ENCODE results near the gene NRG4. TPM values are rescaled to one million over a fixed set of nuclear protein-coding genes. Genes with fewer than 3 reads are reported as not detected.
"Not testable (repeated sequence)": the region's sequence is repeated elsewhere in the genome, so short reads cannot be mapped to it uniquely, and the experiment has no call there.

NRG4 gene
- total and polyA plus RNA-seq, 12 donors, result 1.5 to 16.9 (median 3.8) TPM

DNA sequence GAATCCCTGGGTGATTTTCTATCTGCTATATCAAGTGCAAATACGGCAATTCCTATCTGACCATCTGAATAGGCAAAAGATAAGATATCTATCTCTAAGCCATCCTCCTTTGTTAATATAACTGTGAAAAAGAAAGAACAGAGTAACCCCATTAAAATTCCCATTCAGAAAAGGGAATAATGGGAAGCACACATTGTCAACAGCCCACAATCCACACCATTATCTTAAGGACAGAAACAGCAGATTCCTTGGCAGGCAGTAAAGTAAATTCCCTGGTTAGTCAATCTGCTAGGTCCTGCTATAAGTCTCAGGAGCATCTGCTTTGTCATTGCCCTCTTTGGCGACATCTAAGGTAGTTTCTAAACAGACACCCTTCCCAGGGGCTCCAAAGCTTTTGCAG, 21.9 kb upstream of the NRG4 start:
- DNase-seq, result no peak
- Histone ChIP-seq H3K27me3 (no peaks in the 10 kb centered on the region), H3K36me3 (replicated peaks in 1 of 2) (no peaks in the 10 kb centered on the region), H3K9me3 (replicated peaks in 1 of 3) (no peaks in the 10 kb centered on the region), H3K4me3 (no peak overlapping the region), H3K27ac (no peak overlapping the region), H3K4me1 (replicated peaks in 1 of 2) (no peaks in the 10 kb centered on the region)
- 81 to 89% (median 85%) methylated on average over 2 of the region's 2 CpGs for WGBS, 4 donors
- intact Hi-C loops (cut with DNase I), result no loop called here
- TF ChIP-seq, protein P1, sequence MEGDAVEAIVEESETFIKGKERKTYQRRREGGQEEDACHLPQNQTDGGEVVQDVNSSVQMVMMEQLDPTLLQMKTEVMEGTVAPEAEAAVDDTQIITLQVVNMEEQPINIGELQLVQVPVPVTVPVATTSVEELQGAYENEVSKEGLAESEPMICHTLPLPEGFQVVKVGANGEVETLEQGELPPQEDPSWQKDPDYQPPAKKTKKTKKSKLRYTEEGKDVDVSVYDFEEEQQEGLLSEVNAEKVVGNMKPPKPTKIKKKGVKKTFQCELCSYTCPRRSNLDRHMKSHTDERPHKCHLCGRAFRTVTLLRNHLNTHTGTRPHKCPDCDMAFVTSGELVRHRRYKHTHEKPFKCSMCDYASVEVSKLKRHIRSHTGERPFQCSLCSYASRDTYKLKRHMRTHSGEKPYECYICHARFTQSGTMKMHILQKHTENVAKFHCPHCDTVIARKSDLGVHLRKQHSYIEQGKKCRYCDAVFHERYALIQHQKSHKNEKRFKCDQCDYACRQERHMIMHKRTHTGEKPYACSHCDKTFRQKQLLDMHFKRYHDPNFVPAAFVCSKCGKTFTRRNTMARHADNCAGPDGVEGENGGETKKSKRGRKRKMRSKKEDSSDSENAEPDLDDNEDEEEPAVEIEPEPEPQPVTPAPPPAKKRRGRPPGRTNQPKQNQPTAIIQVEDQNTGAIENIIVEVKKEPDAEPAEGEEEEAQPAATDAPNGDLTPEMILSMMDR (IDR thresholded peaks at IDR 0.05), result no peak
- TF ChIP-seq POLR2A (IDR thresholded peaks at IDR 0.05), result no peak

DNA sequence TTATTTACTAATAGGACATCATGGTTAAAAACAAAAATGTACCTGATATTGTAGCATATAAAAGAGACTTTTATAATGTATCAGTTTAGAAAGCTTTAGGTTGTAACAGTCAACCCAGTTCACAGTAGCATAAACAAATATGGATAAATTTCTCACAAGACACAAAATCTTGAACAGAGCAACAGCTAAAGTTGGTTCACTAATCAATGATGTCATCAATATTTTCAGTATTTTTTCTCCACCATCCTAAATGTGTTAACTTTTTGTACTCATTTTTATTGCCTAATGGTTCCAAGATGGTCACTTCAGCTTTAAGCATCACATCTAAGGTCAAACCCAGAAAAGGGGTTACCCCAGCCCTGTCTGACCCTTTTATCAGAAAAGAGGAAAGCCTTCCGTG, 21.2 kb upstream of the NRG4 start:
- H3K4me1 ChIP-seq (replicated peaks in 1 of 2), result no peaks in the 10 kb centered on the region
- DNase-seq, result no peak
- H3K27me3 ChIP-seq, result no peaks in the 10 kb centered on the region
- TF ChIP-seq, protein P1 (IDR thresholded peaks at IDR 0.05), result no peak
- TF ChIP-seq POLR2A (IDR thresholded peaks at IDR 0.05), result no peak
- H3K4me3 ChIP-seq, result no peak overlapping the region
- intact Hi-C loops (cut with DNase I), result no loop called here
- WGBS, 4 donors, result 83 to 100% (median 89%) methylated on average over 1 of the region's 1 CpG
- H3K27ac ChIP-seq, result no peak overlapping the region
- no peaks in the 10 kb centered on the region for H3K9me3 ChIP-seq (replicated peaks in 1 of 3)
- H3K36me3 ChIP-seq (replicated peaks in 1 of 2), result no peaks in the 10 kb centered on the region

DNA sequence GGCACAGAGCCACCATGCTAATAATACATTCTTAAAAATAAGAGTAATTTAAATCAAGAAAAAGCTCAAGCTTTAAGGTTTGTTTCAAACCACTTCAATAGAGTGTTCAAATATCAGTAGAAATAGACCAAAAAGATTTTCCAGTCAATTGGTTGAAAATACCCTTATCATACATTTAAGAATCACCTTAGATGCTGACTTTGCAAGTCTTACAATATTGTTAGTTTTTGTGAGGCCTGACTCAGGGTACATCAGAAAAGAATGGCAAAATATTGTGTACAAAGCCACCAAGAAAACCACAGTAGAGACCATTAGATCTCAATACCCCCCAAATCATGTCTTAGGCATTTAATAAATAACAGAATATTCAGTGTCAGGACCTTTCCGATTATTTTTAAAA, 19.8 kb upstream of the NRG4 start:
- no peak overlapping the region for H3K4me3 ChIP-seq
- H3K9me3 ChIP-seq (replicated peaks in 1 of 3), result no peaks in the 10 kb centered on the region
- no peak for TF ChIP-seq POLR2A (IDR thresholded peaks at IDR 0.05)
- TF ChIP-seq, protein P1 (IDR thresholded peaks at IDR 0.05), result no peak
- H3K27me3 ChIP-seq, result no peaks in the 10 kb centered on the region
- DNase-seq, result no peak
- intact Hi-C loops (cut with DNase I), result no loop called here
- 81 to 97% (median 86%) methylated on average over 1 of the region's 1 CpG for WGBS, 4 donors
- H3K27ac ChIP-seq, result no peak overlapping the region
- no peaks in the 10 kb centered on the region for H3K36me3 ChIP-seq (replicated peaks in 1 of 2)
- no peaks in the 10 kb centered on the region for H3K4me1 ChIP-seq (replicated peaks in 1 of 2)

DNA sequence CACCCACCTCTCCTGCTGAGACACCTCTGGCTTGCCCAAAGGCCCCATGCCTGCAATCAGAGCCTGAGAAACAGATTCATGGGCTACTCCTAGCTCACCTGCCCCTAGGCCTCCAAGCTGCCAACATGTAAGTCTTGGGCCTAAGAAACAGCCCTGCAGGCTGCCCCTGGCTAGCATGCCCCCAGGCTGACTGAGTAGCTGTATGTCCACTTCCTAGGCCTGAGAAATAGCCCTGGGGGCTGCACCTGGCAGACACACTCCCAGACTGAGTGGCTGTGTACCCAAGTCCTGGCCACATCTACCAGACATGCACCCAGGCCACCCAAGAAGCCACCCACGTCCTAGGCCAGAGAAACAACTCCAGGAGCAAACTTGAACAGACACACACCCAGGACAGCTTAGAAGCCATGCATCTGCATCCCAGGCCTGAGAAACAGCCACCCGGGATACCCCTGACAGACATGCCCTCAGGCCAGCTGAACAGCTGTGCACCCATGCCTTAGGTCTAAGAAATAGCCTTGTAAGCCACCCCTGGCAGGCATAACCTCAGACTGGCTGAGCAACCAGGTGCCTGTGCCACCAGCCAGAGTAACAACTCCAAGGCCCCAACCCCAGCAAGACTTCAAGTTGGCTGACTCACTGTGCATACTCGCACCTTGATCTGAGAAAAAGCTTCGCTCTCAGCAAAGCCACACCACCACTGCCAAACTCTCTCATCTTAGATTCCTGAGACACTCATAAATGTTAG, 12.0 kb upstream of the NRG4 start:
- no peaks in the 10 kb centered on the region for H3K36me3 ChIP-seq (replicated peaks in 1 of 2)
- no peak overlapping the region for H3K4me3 ChIP-seq
- DNase-seq, result no peak
- TF ChIP-seq, protein P1 (IDR thresholded peaks at IDR 0.05), result no peak
- no peak for TF ChIP-seq POLR2A (IDR thresholded peaks at IDR 0.05)
- no peak overlapping the region for H3K27ac ChIP-seq
- H3K9me3 ChIP-seq (replicated peaks in 1 of 3), result peaks cover 0 to 4% (median 0%) of the 10 kb centered on the region in 3 donors
- H3K4me1 ChIP-seq (replicated peaks in 1 of 2), result no peaks in the 10 kb centered on the region
- 82 to 100% (median 91%) methylated on average over 3 to 4 of the region's 4 CpGs for WGBS, 4 donors
- no peaks in the 10 kb centered on the region for H3K27me3 ChIP-seq
- intact Hi-C loops (cut with DNase I), result no loop called here

DNA sequence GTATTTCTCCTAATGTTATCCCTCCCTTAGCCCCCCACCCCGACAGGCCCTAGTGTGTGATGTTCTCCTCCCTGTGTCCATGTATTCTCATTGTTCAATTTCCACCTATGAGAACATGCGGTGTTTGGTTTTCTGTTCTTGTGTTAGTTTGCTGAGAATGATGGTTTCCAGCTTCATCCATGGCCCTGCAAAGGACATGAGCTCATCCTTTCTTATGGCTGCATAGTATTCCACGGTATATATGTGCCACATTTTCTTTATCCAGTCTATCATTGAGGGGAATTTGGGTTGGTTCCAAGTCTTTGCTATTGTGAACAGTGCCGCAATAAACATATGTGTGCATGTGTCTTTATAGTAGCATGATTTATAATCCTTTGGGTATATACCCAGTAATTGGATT, 1.2 kb upstream of the NRG4 start:
- H3K27me3 ChIP-seq; DNase-seq; H3K36me3 ChIP-seq (replicated peaks in 1 of 2); intact Hi-C loops (cut with DNase I); H3K9me3 ChIP-seq (replicated peaks in 1 of 3); H3K4me3 ChIP-seq; H3K4me1 ChIP-seq (replicated peaks in 1 of 2); H3K27ac ChIP-seq: not testable (repeated sequence)
- WGBS, 4 donors, result 95 to 98% (median 96%) methylated on average over 4 of the region's 4 CpGs

Data from adrenal gland (tissue), 12 donors.